HG03342 (cell line): Measurements from ENCODE around the gene MAP3K14.
"Not testable (repeated sequence)": the region's sequence is repeated elsewhere in the genome, so short reads cannot be mapped to it uniquely, and the experiment has no call there.

ENCODE experiments used
- ATAC-seq: cut with Tn5 transposase; IDR thresholded peaks from one replicate; pipeline ENCODE4 v1.9.1; 2021; ENCODE audit warnings: mild to moderate bottlenecking, moderate library complexity; ENCODE audit not compliant: unreplicated experiment

Gene MAP3K14

GRCh38 chr17:45261577-45262515 is 55.0 kb downstream of the MAP3K14 start, which contains the start of gene SPATA32:
Gene SPATA32 (minus strand): TSS chr17:45262094. CDS start chr17:45262016, 78 bp downstream.
- ATAC-seq = no peak

- no peak for ATAC-seq
Observed at GRCh38 chr17:45260204-45260783, 56.5 kb downstream of the MAP3K14 start.

- no peak for ATAC-seq
Observed at GRCh38 chr17:45258981-45259380, 57.8 kb downstream of the MAP3K14 start.

GRCh38 chr17:45257115-45257514 is 59.7 kb downstream of the MAP3K14 start:
- no peak for ATAC-seq

- no peak for ATAC-seq
Observed at GRCh38 chr17:45256114-45256966, 60.5 kb downstream of the MAP3K14 start.

GRCh38 chr17:45255358-45255757 is 61.5 kb downstream of the MAP3K14 start:
- ATAC-seq = no peak

GRCh38 chr17:45253879-45254278 is 62.9 kb downstream of the MAP3K14 start:
- no peak for ATAC-seq

GRCh38 chr17:45253237-45253636 is 63.6 kb downstream of the MAP3K14 start:
- ATAC-seq = not testable (repeated sequence)

GRCh38 chr17:45251931-45252330 is 64.9 kb downstream of the MAP3K14 start:
- ATAC-seq = no peak

- peak; percentile 41 for ATAC-seq
Observed at GRCh38 chr17:45248132-45248957, 68.5 kb downstream of the MAP3K14 start.

GRCh38 chr17:45247429-45248131 is 69.2 kb downstream of the MAP3K14 start:
- ATAC-seq = peak; percentile 76

GRCh38 chr17:45246861-45247428 is 69.9 kb downstream of the MAP3K14 start:
- ATAC-seq = no peak

- ATAC-seq = no peak
Observed at GRCh38 chr17:45246338-45246737, 70.5 kb downstream of the MAP3K14 start.

- no peak for ATAC-seq
Observed at GRCh38 chr17:45244725-45245656, 71.8 kb downstream of the MAP3K14 start.

- no peak for ATAC-seq
Observed at GRCh38 chr17:45243750-45244149, 73.1 kb downstream of the MAP3K14 start.

GRCh38 chr17:45242029-45242414 is 74.8 kb downstream of the MAP3K14 start:
- no peak for ATAC-seq

GRCh38 chr17:45241328-45242028 is 75.3 kb downstream of the MAP3K14 start:
- ATAC-seq = no peak

- no peak for ATAC-seq
Observed at GRCh38 chr17:45240905-45241327, 75.9 kb downstream of the MAP3K14 start.
